GM23338 (cell line): Measurements from ENCODE around the gene DIRAS3. TPM values are rescaled to one million over a fixed set of nuclear protein-coding genes. Genes with fewer than 3 reads are reported as not detected.

ENCODE experiments used
- ATAC-seq: fragments of 200-7000 bp; cut with Tn5 transposase; 3 replicates; pipeline ENCODE4 v1.9.1; 2020
- DNase-seq: peaks from one replicate; pipeline ENCODE4 v3.0.0-alpha.2; 2015; ENCODE audit warnings: low spot score
- H2AFZ ChIP-seq: fragments of 200-600 bp; sonication (generic); 2 replicates; pipeline ENCODE4 v1.8.0; 2016; ENCODE audit warnings: antibody characterized with exemption, mild to moderate bottlenecking, moderate library complexity
- H3F3A ChIP-seq: fragments of 200-600 bp; sonication (generic); replicated peaks from 2 replicates; pipeline ENCODE4 v1.8.0; 2017; ENCODE audit warnings: antibody characterized with exemption, mixed run types, low read depth
- H3K27ac ChIP-seq: fragments of 200-600 bp; sonication (generic); 2 replicates; pipeline ENCODE4 v1.6.1; 2016; ENCODE audit warnings: low read depth
- H3K27me3 ChIP-seq: fragments of 200-600 bp; sonication (generic); 2 replicates; pipeline ENCODE4 v1.8.0; 2016; ENCODE audit warnings: mild to moderate bottlenecking, mixed run types, moderate library complexity; ENCODE audit not compliant: insufficient read depth
- H3K36me3 ChIP-seq: fragments of 200-600 bp; sonication (generic); 2 replicates; pipeline ENCODE4 v1.8.0; 2016; ENCODE audit warnings: mild to moderate bottlenecking; ENCODE audit not compliant: insufficient read depth
- H3K4me1 ChIP-seq: fragments of 200-600 bp; sonication (generic); 2 replicates; pipeline ENCODE4 v1.8.0; 2016; ENCODE audit warnings: mild to moderate bottlenecking, moderate library complexity; ENCODE audit not compliant: insufficient read depth
- H3K4me2 ChIP-seq: fragments of 200-600 bp; sonication (generic); 2 replicates; pipeline ENCODE4 v1.7.1; 2017; ENCODE audit warnings: mixed run types
- H3K4me3 ChIP-seq: fragments of 200-600 bp; sonication (generic); 2 replicates; pipeline ENCODE4 v1.6.1; 2016; ENCODE audit warnings: mixed run types
- H3K79me2 ChIP-seq: fragments of 200-600 bp; sonication (generic); replicated peaks from 2 replicates; pipeline ENCODE4 v1.8.0; 2017; ENCODE audit warnings: mild to moderate bottlenecking; ENCODE audit not compliant: insufficient read depth
- H3K9me2 ChIP-seq: fragments of 200-600 bp; sonication (generic); 2 replicates; pipeline ENCODE4 v1.8.0; 2017; ENCODE audit not compliant: insufficient read depth
- H4K20me1 ChIP-seq: fragments of 200-600 bp; sonication (generic); replicated peaks from 2 replicates; pipeline ENCODE4 v1.8.0; 2017; ENCODE audit warnings: mild to moderate bottlenecking; ENCODE audit not compliant: insufficient read depth
- H3K27ac Mint-ChIP-seq: 2 replicates; pipeline ENCODE4 v1.8.0; 2020; ENCODE audit warnings: inconsistent platforms, mild to moderate bottlenecking, moderate library complexity, mixed read lengths
- H3K27me3 Mint-ChIP-seq: 3 replicates; pipeline ENCODE4 v1.8.0; 2022; ENCODE audit warnings: low read depth, mild to moderate bottlenecking, moderate library complexity, mixed read lengths, inconsistent platforms; ENCODE audit not compliant: insufficient read depth, poor library complexity
- H3K36me3 Mint-ChIP-seq: 3 replicates; pipeline ENCODE4 v1.8.0; 2021; ENCODE audit warnings: low read depth, mild to moderate bottlenecking, inconsistent platforms, moderate library complexity, mixed read lengths
- H3K4me1 Mint-ChIP-seq: 3 replicates; pipeline ENCODE4 v1.8.0; 2020; ENCODE audit warnings: mild to moderate bottlenecking, inconsistent platforms, mixed read lengths
- H3K4me3 Mint-ChIP-seq: 3 replicates; pipeline ENCODE4 v1.8.0; 2021; ENCODE audit warnings: moderate library complexity, mild to moderate bottlenecking, inconsistent platforms, mixed read lengths
- H3K9me3 Mint-ChIP-seq: 3 replicates; pipeline ENCODE4 v1.8.0; 2020; ENCODE audit warnings: moderate library complexity, mild to moderate bottlenecking, inconsistent platforms, mixed read lengths
- CTCF ChIP-seq, 2 experiments: fragments of 200-600 bp in 1 of 2; sonication (generic) in 1 of 2; conservative IDR thresholded peaks; 2 replicates each; pipeline versions ENCODE4 v1.5.1 to v1.6.1; 2016 to 2017; ENCODE audit warnings: antibody characterized with exemption in 2 of 2, low read depth in 2 of 2, mild to moderate bottlenecking in 2 of 2, moderate library complexity in 1 of 2
- EZH2phosphoT487 ChIP-seq: fragments of 200-600 bp; sonication (generic); IDR thresholded peaks from one replicate; pipeline ENCODE4 v1.8.1; 2018; ENCODE audit warnings: antibody characterized with exemption; ENCODE audit not compliant: unreplicated experiment
- POLR2AphosphoS5 ChIP-seq: IDR thresholded peaks from 2 replicates; pipeline ENCODE4 v1.6.1; 2016; ENCODE audit warnings: antibody characterized with exemption, low read depth
- STAT1 ChIP-seq: IDR thresholded peaks from one replicate; pipeline ENCODE4 v1.6.1; 2016; ENCODE audit warnings: antibody characterized with exemption; ENCODE audit not compliant: unreplicated experiment
- ZNF114 ChIP-seq: fragments of 250-450 bp; sonication (Bioruptor Pico); IDR thresholded peaks from 2 replicates; pipeline ENCODE4 v1.5.0; 2020; ENCODE audit warnings: mild to moderate bottlenecking, moderate library complexity
- ZNF331 ChIP-seq: fragments of 250-450 bp; sonication (Bioruptor Pico); IDR thresholded peaks from 2 replicates; pipeline ENCODE4 v1.5.0; 2020; ENCODE audit warnings: low read depth, mild to moderate bottlenecking, moderate library complexity
- ZNF462 ChIP-seq: fragments of 250-450 bp; sonication (Bioruptor Pico); IDR thresholded peaks from 2 replicates; pipeline ENCODE4 v1.5.0; 2020; ENCODE audit warnings: mild to moderate bottlenecking, moderate library complexity
- polyA plus RNA-seq: library from polyadenylated mRNA; unstranded; fragments of >200 nt; fragmentation: Nextera tagmentation; extraction: Ambion mirVana; gene quantifications from 2 replicates; pipeline ENCODE4 v1.2.1, GENCODE V29; 2016
- total RNA-seq: library from RNA; depleted of rRNA; stranded (reverse); fragments of >200 nt; shearing (Covaris generic); gene quantifications from 2 replicates; pipeline ENCODE4 v1.2.3, GENCODE V29; 2014

DIRAS3 gene
- total and polyA plus RNA-seq, 2 experiments from 2014 or later, result 0.21 to 0.40 TPM

GRCh38 chr1:68046423-68046822, 4.0 kb downstream of the DIRAS3 start:
- Mint-ChIP-seq H3K4me1 (peaks cover 6% of the 10 kb centered on the region; the same call in 2 of the 3 replicates), H3K36me3 (no peaks in the 10 kb centered on the region), H3K9me3 (no peaks in the 10 kb centered on the region), H3K4me3 (no peak overlapping the region), H3K27me3 (peaks cover 18% of the 10 kb centered on the region), H3K27ac (no peak overlapping the region)
- H2AFZ ChIP-seq, result no peak overlapping the region
- H3F3A ChIP-seq, result 0 out of 2 replicates have a peak, but pooled peaks cover 2% of the 10 kb centered on the region
- H3K27ac ChIP-seq, result no peak overlapping the region
- peaks cover 15% of the 10 kb centered on the region for H3K4me1 ChIP-seq
- H3K79me2 ChIP-seq, result no peaks in the 10 kb centered on the region
- TF ChIP-seq STAT1 (no peak), POLR2AphosphoS5 (no peak), CTCF (conservative IDR thresholded peaks at IDR 0.05; ENCODE audit: low read depth in 2 of 2) (peak in 1 of 2 experiments; percentile 9; a peak in 1 of 4 replicates), ZNF462 (CRISPR knock-in tag) (no peak), EZH2phosphoT487 (no peak), ZNF114 (no peak), ZNF331 (no peak)
- H3K4me2 ChIP-seq, result no peak overlapping the region
- H3K36me3 ChIP-seq, result no peaks in the 10 kb centered on the region
- H3K9me2 ChIP-seq, result no peaks in the 10 kb centered on the region
- peak; percentile 6 for DNase-seq
- H4K20me1 ChIP-seq, result no peaks in the 10 kb centered on the region
- no peak overlapping the region for H3K4me3 ChIP-seq
- peaks cover 27% of the 10 kb centered on the region for H3K27me3 ChIP-seq
- ATAC-seq, result no peak
